Measurements from ENCODE around the gene LHFPL3.

LHFPL3 gene

DNA sequence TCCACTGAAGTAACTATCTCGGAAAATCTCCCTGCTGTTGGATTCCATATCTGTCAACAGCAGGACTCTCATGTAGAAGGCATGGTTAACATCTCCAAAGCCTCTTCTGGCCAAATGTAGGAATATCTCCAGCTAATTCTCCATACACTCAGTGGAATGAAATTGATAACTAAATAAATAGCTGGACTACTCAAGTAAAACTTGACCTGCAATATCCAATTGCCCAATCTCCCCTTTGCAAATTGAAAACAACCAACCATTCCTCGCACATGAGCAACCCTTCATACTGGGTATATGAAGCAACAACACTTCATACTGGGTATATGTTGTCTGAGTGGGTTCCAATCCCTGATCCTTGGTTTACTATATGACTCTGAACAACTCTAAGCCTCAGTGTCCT, 580.2 kb downstream of the LHFPL3 start:
- 83% methylated on average over 1 of the region's 2 CpGs for WGBS
- Histone ChIP-seq H2AK5ac (ENCODE audit: low read length, severe bottlenecking) (no peak overlapping the region), H2BK5ac (ENCODE audit: low read depth, low read length, poor library complexity, severe bottlenecking) (no peak overlapping the region)

GRCh38 chr7:104909096-104909495, 580.7 kb downstream of the LHFPL3 start:
- Histone ChIP-seq H3K4me1 (ENCODE audit: control insufficient read depth, insufficient read depth, low read depth, low read length) (no peaks in the 10 kb centered on the region), H3K9me3 (ENCODE audit: control insufficient read depth, low read length) (no peaks in the 10 kb centered on the region), H3K79me1 (replicated peaks; ENCODE audit: low read length, poor library complexity, severe bottlenecking) (no peaks in the 10 kb centered on the region), H3K9ac (ENCODE audit: low read length) (no peak overlapping the region), H3K27me3 (ENCODE audit: control insufficient read depth in 1 of 2, insufficient read depth in 1 of 2, low read length in 2 of 2) (peaks cover 0 to 14% of the 10 kb centered on the region in 2 experiments), H3K18ac (ENCODE audit: low read depth in 1 of 2, low read length in 2 of 2) (no peak overlapping the region), H3K4ac (ENCODE audit: low read depth in 1 of 2, low read length in 2 of 2) (no peak overlapping the region), H2AFZ (ENCODE audit: low read depth, low read length) (no peak overlapping the region), H4K91ac (ENCODE audit: low read length) (no peak overlapping the region), H2BK120ac (ENCODE audit: low read depth, low read length) (no peak overlapping the region), H3K14ac (ENCODE audit: low read length in 2 of 2) (no peak overlapping the region), H4K8ac (ENCODE audit: low read length) (no peak overlapping the region), H2BK12ac (ENCODE audit: low read length in 2 of 2) (no peak overlapping the region), H2BK15ac (ENCODE audit: low read depth, poor library complexity, severe bottlenecking) (no peak overlapping the region), H3K4me2 (ENCODE audit: low read length, poor library complexity, severe bottlenecking) (no peak overlapping the region), H2AK5ac (ENCODE audit: low read length, severe bottlenecking) (no peak overlapping the region), H3K27ac (ENCODE audit: low read length, poor library complexity, severe bottlenecking) (no peak overlapping the region), H3K36me3 (ENCODE audit: control insufficient read depth in 1 of 2, insufficient read depth in 2 of 2, low read depth in 1 of 2, low read length in 2 of 2) (no peaks in the 10 kb centered on the region), H2BK5ac (ENCODE audit: low read depth, low read length, poor library complexity, severe bottlenecking) (no peak overlapping the region), H3K4me3 (ENCODE audit: insufficient read depth in 1 of 2, low read depth in 1 of 2, low read length in 2 of 2) (no peak overlapping the region), H3K23ac (ENCODE audit: low read length in 2 of 2) (no peak overlapping the region)
- WGBS: 92% methylated on average over 2 of the region's 2 CpGs
- no peak for DNase-seq

More for the DNA sequence above, 580.2 kb downstream of the LHFPL3 start:
- H3K4me2 ChIP-seq (ENCODE audit: low read length, poor library complexity, severe bottlenecking): no peak overlapping the region
- H4K91ac ChIP-seq (ENCODE audit: low read length): no peak overlapping the region
- no peak overlapping the region for H2BK120ac ChIP-seq (ENCODE audit: low read depth, low read length)
- H3K23ac ChIP-seq (ENCODE audit: low read length in 2 of 2): no peak overlapping the region
- no peak overlapping the region for H2BK12ac ChIP-seq (ENCODE audit: low read length in 2 of 2)
- H3K4ac ChIP-seq (ENCODE audit: low read depth in 1 of 2, low read length in 2 of 2): no peak overlapping the region
- H4K8ac ChIP-seq (ENCODE audit: low read length): no peak overlapping the region
- H3K27ac ChIP-seq (ENCODE audit: low read length, poor library complexity, severe bottlenecking): no peak overlapping the region
- no peak for DNase-seq
- no peak overlapping the region for H3K9ac ChIP-seq (ENCODE audit: low read length)
- H3K27me3 ChIP-seq (ENCODE audit: control insufficient read depth in 1 of 2, insufficient read depth in 1 of 2, low read length in 2 of 2): peaks cover 0 to 12% of the 10 kb centered on the region in 2 experiments
- no peaks in the 10 kb centered on the region for H3K4me1 ChIP-seq (ENCODE audit: control insufficient read depth, insufficient read depth, low read depth, low read length)
- H3K4me3 ChIP-seq (ENCODE audit: insufficient read depth in 1 of 2, low read depth in 1 of 2, low read length in 2 of 2): no peak overlapping the region
- H3K36me3 ChIP-seq (ENCODE audit: control insufficient read depth in 1 of 2, insufficient read depth in 2 of 2, low read depth in 1 of 2, low read length in 2 of 2): no peaks in the 10 kb centered on the region
- no peak overlapping the region for H3K18ac ChIP-seq (ENCODE audit: low read depth in 1 of 2, low read length in 2 of 2)
- no peak overlapping the region for H2BK15ac ChIP-seq (ENCODE audit: low read depth, poor library complexity, severe bottlenecking)
- no peak overlapping the region for H3K14ac ChIP-seq (ENCODE audit: low read length in 2 of 2)
- no peak overlapping the region for H2AFZ ChIP-seq (ENCODE audit: low read depth, low read length)
- no peaks in the 10 kb centered on the region for H3K79me1 ChIP-seq (replicated peaks; ENCODE audit: low read length, poor library complexity, severe bottlenecking)
- H3K9me3 ChIP-seq (ENCODE audit: control insufficient read depth, low read length): no peaks in the 10 kb centered on the region

GRCh38 chr7:104914421-104914820, 586.0 kb downstream of the LHFPL3 start:
- Histone ChIP-seq H3K79me1 (replicated peaks; ENCODE audit: low read length, poor library complexity, severe bottlenecking) (no peaks in the 10 kb centered on the region), H2BK15ac (ENCODE audit: low read depth, poor library complexity, severe bottlenecking) (no peak overlapping the region), H3K9ac (ENCODE audit: low read length) (no peak overlapping the region), H3K4ac (ENCODE audit: low read depth in 1 of 2, low read length in 2 of 2) (no peak overlapping the region), H3K27ac (ENCODE audit: low read length, poor library complexity, severe bottlenecking) (no peak overlapping the region), H3K27me3 (ENCODE audit: control insufficient read depth in 1 of 2, insufficient read depth in 1 of 2, low read length in 2 of 2) (peaks cover 0 to 15% of the 10 kb centered on the region in 2 experiments), H3K23ac (ENCODE audit: low read length in 2 of 2) (no peak overlapping the region), H2BK12ac (ENCODE audit: low read length in 2 of 2) (no peak overlapping the region), H3K14ac (ENCODE audit: low read length in 2 of 2) (no peak overlapping the region), H4K8ac (ENCODE audit: low read length) (no peak overlapping the region), H2AFZ (ENCODE audit: low read depth, low read length) (no peak overlapping the region), H3K4me2 (ENCODE audit: low read length, poor library complexity, severe bottlenecking) (no peak overlapping the region), H3K18ac (ENCODE audit: low read depth in 1 of 2, low read length in 2 of 2) (no peak overlapping the region), H3K4me3 (ENCODE audit: insufficient read depth in 1 of 2, low read depth in 1 of 2, low read length in 2 of 2) (no peak overlapping the region), H3K4me1 (ENCODE audit: control insufficient read depth, insufficient read depth, low read depth, low read length) (no peaks in the 10 kb centered on the region), H4K91ac (ENCODE audit: low read length) (no peak overlapping the region), H2BK120ac (ENCODE audit: low read depth, low read length) (no peak overlapping the region), H3K9me3 (ENCODE audit: control insufficient read depth, low read length) (no peaks in the 10 kb centered on the region), H3K36me3 (ENCODE audit: control insufficient read depth in 1 of 2, insufficient read depth in 2 of 2, low read depth in 1 of 2, low read length in 2 of 2) (no peaks in the 10 kb centered on the region), H2BK5ac (ENCODE audit: low read depth, low read length, poor library complexity, severe bottlenecking) (no peak overlapping the region), H2AK5ac (ENCODE audit: low read length, severe bottlenecking) (no peak overlapping the region)
- WGBS: 96% methylated on average over 2 of the region's 2 CpGs
- DNase-seq: no peak

DNA sequence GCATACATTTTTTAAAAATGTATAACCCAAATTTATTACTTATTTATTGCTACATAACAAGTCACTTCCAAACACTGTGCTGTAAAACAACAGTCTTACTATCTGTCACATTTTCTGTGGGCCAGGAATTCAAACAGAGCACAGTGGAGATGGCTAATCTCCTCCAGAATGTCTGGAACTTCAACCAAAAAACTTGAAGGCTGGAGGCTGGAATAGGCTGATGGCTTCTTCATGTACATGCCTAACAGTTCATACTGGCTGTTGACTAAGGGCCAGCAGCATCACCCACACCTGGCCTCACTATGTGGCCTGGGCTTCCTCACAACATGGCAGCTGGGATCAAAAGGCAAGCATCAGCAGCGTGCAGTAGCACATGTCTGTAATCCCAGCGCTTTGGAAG, 593.2 kb downstream of the LHFPL3 start:
- Histone ChIP-seq H3K18ac (ENCODE audit: low read depth in 1 of 2, low read length in 2 of 2) (no peak overlapping the region), H3K36me3 (ENCODE audit: control insufficient read depth in 1 of 2, insufficient read depth in 2 of 2, low read depth in 1 of 2, low read length in 2 of 2) (no peaks in the 10 kb centered on the region), H3K4me1 (ENCODE audit: control insufficient read depth, insufficient read depth, low read depth, low read length) (peaks cover 7% of the 10 kb centered on the region), H3K9me3 (ENCODE audit: control insufficient read depth, low read length) (no peaks in the 10 kb centered on the region), H3K79me1 (replicated peaks; ENCODE audit: low read length, poor library complexity, severe bottlenecking) (peaks cover 1% of the 10 kb centered on the region), H2BK5ac (ENCODE audit: low read depth, low read length, poor library complexity, severe bottlenecking) (no peak overlapping the region), H2AK5ac (ENCODE audit: low read length, severe bottlenecking) (peak overlapping the region; percentile 57), H3K14ac (ENCODE audit: low read length in 2 of 2) (peak overlapping the region in 1 of 2 experiments; percentile 65), H4K8ac (ENCODE audit: low read length) (no peak overlapping the region), H3K27ac (ENCODE audit: low read length, poor library complexity, severe bottlenecking) (no peak overlapping the region), H2BK15ac (ENCODE audit: low read depth, poor library complexity, severe bottlenecking) (no peak overlapping the region), H2BK12ac (ENCODE audit: low read length in 2 of 2) (no peak overlapping the region), H3K9ac (ENCODE audit: low read length) (peak overlapping the region; percentile 65), H3K4me2 (ENCODE audit: low read length, poor library complexity, severe bottlenecking) (no peak overlapping the region), H2AFZ (ENCODE audit: low read depth, low read length) (no peak overlapping the region), H4K91ac (ENCODE audit: low read length) (no peak overlapping the region), H3K27me3 (ENCODE audit: control insufficient read depth in 1 of 2, insufficient read depth in 1 of 2, low read length in 2 of 2) (peaks cover 0 to 6% of the 10 kb centered on the region in 2 experiments), H2BK120ac (ENCODE audit: low read depth, low read length) (no peak overlapping the region), H3K23ac (ENCODE audit: low read length in 2 of 2) (no peak overlapping the region), H3K4me3 (ENCODE audit: insufficient read depth in 1 of 2, low read depth in 1 of 2, low read length in 2 of 2) (peak overlapping the region in 1 of 2 experiments; percentile 16), H3K4ac (ENCODE audit: low read depth in 1 of 2, low read length in 2 of 2) (no peak overlapping the region)
- DNase-seq: no peak
- WGBS: 96% methylated on average over 2 of the region's 2 CpGs
